GM21619 (cell line): ENCODE measurements around the gene NCAM2.

Source experiments
- ATAC-seq: cut with Tn5 transposase; IDR thresholded peaks from one replicate; pipeline ENCODE4 v1.9.1; 2021; ENCODE audit not compliant: unreplicated experiment

Gene NCAM2

DNA sequence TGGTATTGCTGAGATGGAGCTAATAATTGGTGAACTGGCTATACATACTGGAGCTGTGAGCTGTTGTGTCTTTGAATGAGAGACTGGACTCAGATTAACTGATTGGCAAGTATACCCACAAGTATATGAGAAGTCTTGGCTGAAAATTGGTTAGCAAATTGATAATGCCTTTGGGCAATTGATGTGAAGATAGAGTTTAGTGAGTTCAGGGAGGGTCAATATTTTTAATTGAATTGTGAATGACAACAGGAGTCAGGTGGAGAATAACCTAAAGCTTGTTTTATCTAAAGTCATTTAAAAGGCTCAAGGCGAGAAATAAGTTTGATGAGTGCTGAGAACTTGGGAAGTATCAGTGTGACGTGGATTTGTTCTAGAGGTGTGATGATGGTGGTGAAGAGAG, 27.5 kb downstream of the NCAM2 start:
- ATAC-seq, result no peak

DNA sequence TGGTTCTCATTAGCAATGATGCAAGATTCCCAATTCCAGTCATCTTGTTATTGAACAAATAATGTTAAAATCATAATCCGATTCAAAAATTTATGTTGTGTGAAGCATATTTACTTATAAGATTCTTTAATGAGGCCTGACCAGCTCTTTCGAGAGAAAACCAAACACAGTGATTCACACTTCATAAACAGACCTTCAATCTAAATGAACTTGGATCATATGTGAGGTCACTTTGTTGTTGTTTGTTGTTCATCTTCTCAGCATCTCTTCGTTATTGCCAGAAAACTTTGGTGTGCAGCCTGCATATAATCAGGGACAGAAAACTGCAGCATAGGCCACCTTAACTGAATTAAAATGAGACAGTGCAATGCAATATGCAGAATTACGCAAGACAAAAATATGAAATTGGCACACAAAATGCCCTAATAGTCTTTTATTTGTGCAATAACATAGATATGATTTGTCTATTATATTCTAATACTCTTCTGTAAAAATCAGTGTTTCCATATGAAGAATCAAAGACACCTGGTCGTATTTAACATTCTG, 30.1 kb downstream of the NCAM2 start:
- no peak for ATAC-seq

DNA sequence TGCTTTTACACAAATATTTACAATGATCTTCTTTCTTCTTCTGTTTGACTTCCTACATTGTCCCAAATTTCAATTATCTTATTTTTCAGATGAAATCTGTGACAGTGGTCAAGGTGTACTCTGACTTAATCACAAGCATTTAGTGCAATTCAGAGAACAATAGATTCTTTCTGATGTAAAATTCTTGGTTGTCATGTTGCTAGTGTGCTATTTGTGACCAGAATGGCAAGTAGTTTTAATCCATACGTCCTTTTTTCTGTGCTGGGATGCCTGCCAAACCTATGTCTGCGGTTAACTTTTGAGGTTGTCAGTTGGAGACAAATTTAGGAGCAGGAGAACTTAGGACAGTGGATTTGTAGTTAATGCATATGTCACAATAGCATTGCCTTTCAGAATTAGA, 31.0 kb downstream of the NCAM2 start:
- ATAC-seq, result no peak

DNA sequence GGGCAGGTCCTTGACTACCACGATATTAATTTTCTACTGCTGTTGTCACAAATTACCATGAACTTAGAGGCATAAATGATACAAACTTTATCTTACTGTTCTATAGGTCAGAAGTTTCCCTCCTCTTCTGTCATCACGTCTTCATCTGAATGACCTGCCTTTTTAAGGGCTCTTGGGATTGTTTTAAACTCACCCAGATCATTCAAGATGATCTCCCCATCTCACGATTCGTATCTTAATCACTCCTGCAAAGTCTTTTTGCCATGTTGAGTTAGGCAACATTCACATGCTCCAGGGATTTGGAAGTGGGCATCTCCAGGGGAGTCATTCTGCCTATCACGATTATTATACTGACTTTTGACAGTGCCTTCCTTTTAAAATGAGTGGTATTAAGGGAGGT, 32.1 kb downstream of the NCAM2 start:
- no peak for ATAC-seq

DNA sequence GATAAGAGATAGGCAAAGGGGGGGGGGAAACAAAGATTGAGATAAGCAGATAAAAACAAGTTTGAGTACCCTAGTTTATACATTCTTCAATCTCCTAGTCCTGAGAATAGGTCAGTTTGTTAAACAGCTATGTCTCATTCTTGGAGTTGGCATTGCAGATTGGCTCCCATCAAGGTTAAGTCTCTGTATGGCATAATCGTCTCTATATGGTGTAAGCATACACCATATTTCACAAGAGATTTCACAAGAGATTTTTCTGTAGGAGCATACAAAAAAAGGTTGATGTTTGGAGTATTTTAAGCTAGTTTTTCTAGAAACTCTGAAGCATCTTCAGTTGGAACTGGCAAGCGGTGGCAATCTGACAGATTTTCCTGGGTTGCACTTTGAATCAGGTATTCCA, 35.8 kb downstream of the NCAM2 start:
- ATAC-seq, result no peak

DNA sequence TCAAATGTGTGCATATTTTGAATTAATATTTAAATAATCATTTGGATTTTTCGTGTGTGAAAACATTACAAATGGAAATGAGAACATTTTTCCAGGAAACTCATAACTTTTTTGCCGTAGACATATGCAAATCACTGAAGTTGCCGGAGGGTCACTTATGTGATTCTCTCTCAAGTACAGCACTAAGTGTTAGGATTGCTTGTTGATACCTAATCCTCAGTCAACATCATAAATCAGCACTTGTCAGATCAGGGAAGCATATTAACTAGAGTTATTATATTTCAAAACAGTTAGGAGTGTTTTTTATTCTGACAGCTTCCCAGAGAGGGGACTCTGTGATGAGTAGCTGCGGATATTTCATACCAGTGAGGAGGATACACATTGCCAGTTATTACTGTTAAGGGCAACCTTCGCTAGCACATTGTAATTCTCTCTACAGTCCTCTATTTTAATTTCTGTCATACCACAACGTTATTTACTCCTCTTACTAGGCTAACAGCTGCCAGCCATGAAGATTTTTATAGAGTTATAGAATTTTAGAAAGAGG, 41.5 kb downstream of the NCAM2 start:
- ATAC-seq, result no peak

DNA sequence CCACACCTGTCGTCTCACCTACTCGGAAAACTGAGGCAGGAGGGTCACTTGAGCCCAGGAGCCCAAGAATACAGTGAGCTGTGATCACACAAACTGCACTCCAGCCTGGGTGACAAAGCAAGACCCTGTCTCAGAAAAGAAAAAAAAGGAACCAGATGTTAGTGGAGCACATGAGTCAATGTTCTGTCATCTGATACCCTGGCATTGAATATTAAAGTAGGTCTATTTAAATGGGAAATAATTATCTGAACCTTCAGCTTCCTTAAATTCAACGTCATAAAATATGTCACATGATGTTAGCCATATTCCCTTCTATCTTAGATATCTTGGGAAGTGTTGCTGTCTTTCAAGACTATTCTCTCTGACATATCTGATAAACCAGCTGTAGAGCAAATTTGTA, 47.3 kb downstream of the NCAM2 start:
- no peak for ATAC-seq

DNA sequence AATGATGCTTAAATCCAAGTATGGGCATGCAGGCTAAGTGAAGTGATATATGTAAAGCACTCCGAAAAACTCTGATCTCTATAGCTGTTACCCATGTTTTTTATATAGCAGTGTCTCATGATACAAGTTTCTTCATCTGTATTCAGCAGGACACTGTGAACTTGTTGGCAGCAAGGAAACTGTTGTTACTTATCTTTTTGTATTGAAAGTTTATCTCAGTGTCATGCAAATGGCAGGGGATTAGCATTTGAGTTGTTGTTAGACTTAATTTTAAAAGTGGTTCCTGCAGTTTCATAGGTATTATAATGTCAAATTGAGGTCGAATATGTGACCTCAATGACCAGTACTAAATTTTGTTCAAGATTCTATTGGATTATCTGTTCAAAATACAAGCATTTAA, 47.9 kb downstream of the NCAM2 start:
- ATAC-seq, result no peak

DNA sequence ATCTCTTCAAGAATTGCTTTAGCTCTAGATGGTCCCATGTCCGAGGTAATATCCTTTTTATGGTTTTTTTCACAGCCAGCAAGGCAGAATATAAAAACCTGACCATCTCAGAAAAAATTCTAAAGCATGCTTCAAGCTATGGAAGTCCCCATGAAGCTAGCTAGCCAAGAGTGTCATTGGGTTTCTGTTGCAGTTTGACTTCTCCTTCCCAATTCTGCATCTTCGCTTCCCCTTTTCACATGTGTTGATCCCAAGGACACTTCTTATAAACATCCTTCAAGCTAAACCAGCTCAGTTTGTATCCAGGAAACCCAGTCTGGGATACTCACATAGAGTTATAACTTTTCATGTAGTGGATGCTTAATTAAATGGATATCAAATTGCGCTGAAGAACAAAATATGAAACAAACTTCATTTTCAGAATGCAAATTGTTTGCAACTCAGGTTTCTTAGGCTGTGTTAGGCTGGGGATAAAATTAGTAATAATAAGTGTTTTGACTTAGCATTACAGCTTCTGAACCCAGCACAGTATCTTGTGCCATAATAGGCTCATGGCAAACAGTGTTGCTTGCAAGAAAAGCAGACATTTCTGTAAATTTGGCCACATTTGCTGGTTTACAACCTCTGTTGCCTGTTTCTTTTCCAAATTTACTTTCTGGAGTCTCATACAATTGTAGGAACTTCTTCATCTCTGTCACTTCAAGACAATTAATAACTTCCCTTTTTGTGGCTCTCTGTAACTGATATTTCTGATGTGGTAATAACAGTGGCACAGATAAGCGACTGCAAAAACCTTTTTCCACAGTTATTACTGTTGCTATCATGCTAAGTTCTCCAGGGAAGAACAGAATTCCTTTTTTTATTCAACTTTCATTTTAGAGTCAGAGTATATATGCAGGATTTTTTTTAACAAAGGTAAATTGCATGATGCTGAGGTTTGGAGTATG, 53.2 kb downstream of the NCAM2 start:
- no peak for ATAC-seq

DNA sequence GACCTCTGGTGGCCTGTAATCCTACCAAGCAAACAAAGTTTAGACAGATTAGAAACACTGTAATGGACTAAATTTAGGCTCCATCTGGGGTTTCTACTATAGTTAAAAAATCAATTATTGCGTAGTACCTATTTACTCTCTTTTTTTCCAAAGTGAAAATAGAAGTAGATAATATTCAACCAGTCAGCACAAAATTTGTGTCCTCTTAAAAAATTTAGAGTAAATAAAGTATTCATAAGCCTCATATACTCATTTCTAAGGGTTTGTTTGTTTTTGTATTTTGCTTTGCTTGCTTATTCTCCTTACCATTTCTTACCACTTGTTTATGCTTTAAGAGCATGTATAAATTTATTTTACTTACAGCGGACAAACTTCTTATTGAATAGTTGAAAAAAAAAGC, 54.5 kb downstream of the NCAM2 start:
- ATAC-seq, result no peak

DNA sequence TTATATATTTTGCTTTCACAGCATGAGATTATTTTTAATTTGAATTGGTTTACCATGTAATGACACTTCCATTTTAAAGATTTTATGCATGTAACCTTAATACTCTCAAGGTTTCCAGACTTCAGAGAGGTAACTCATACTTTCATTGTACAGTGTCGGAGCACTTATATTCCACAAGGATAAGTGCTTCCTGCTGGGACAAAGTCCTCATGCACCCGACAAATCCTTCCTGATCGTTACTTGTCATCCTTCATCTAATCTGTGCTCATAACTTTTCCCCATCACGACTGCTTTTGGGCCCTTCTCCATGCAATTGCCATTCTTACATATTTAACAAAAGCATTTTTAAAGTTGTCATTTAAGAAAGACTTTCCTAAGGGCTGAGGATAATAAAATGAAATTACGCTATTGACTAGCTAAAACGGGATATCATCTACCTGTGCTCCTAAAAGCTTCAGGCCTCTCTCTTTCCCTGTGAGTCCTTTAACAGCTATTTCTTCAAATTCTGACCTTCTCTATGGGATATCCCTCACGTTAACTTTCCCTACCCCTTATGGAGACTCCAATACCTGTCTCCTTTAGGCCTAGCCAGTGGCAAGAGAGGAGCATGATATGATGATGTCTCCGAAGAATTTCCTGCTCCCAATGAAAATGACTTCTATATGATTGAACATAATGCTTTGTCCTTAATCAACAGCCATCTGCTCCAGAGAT, 59.3 kb downstream of the NCAM2 start:
- no peak for ATAC-seq

DNA sequence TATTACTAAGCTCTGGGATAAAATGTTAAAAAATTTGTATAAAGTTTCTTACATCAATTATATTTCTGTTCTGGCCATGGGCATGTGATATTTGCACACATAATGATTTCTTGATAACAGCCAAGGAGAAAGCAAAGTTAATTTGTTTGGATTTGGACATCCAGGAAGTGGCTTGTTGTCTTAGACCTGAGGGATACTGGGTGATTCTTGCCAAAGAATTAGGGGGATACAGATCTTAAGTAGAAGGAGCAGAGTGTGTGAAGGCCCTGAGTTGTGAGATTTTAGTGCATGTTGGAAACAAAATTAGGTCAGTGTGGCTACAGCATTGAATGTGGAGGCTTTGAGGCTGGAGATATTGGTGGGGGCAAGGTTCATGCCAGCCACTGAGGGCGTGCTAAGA, 65.6 kb downstream of the NCAM2 start:
- no peak for ATAC-seq

DNA sequence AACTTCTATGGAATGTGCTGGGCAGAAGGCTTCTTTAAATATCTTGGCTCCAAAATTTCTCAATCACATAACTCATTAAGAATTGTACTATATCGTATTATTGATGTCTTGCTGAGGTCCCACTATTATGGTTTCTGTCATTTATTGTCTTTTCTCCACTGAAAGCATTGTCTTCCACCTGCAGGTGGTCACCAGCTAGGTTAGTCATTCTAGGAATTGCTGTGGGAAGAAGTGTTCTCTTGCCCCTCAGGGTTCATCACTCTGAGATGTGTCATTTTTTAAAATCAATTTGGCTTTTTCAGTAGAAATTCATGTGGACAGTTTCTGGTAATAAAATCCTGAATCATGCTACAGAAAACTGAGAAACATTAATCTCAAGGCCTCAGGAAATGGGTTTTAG, 66.1 kb downstream of the NCAM2 start:
- ATAC-seq, result no peak

DNA sequence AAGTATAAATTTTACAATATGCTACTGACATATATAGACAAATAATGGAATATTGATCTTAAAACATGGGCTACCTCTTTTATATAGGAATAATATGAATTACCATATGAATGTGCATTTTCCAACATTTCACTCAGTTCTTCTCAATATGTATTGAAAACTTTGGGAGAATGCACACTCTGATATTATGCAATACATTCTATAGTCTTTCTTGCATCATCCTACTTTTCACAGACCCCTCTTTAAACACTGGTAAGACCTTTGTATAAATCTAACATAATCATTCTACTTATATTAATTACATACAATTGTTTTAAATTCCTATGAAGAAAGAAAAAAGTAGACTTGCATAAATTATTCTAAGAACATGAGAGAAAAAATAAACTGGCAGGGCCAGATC, 69.2 kb downstream of the NCAM2 start:
- ATAC-seq, result no peak

DNA sequence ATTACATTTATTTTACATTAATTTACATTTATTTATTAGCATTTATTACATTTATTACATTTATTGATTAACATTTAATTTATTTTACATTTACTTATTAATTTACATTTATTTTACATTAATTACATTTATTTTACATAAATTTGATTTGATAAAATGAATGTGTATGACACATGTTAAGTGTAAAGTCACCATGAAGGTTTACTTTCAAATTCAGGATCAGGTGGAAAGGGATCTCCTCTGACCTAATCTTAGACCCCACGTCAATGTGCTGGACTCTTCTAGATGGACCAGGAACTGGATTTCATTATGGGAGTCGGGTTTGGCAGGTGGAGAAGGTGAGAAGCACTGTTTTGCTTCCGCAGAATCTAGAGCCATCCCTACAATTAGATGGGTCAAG, 76.1 kb downstream of the NCAM2 start:
- ATAC-seq, result no peak

DNA sequence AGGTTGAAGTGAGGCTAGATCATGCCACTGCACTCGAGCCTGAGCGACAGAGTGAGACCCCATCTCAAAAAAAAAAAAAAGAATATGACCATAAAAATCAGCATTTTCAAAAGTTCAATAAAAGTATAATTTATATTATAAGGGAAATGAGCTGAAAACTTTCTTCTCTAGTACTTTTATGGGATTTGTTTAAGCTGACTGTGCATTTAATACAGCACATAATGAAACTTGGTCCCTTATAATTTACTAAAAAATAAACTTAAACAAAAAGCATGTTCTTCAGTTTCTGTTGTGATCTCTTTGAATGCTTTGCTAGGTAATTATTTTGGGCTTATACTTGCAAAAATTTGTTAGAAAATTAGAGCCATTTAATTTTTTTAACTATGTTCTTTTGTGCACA, 77.8 kb downstream of the NCAM2 start:
- no peak for ATAC-seq

DNA sequence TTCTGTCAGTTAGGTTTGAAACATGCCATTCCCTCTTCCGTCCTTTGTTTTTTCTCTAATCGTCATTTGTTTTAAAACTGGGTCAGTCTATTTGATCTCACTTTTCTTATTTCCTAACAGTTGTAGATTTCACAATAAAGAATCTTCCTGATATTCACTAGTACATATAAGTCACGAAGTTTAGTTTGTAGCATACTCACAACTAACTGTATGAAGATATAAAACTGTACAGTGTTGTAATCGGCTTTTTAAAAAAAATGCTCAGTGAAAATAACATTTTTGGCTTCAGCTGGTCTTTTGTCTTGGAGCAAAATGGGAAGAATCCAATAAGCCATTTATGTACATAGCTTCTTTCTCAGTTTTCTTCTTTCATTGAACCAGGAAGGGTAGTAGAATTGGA, 78.3 kb downstream of the NCAM2 start:
- no peak for ATAC-seq

DNA sequence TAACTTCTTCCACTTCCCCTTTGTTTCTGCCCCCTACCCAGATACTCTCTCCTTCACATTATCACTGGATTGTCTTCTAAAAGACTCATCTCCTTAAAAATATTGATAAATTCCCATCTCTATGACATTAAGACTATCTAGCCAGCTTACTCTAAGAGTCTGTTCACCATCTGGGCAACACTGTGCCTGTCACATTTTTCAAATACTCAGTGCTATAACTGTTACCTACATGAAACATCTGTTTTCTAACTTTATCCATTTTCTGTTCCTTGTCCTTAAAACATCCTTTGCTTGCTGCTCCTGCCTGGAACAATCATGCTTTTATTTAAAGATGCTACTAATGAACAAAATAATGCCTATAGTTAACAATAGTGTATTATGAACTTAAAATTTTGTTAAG, 81.4 kb downstream of the NCAM2 start:
- no peak for ATAC-seq

DNA sequence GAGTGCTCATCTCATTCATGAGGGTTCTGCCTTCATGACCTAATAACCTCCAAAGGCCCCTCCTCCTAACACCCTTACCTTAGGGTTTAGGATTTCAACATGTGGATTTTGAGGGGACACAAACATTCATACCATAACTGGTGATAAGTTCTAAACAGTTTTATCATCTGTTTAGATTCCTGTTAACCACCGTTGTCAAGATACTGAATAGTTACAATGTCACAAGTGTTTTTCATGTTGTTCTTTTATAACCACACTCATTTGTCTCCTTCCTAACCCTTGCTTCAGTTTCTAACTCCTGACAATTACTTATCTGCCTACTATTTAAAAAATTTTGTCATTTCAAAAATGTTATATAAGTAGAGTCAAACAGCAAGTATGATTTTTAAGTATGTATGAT, 86.0 kb downstream of the NCAM2 start:
- ATAC-seq, result no peak

DNA sequence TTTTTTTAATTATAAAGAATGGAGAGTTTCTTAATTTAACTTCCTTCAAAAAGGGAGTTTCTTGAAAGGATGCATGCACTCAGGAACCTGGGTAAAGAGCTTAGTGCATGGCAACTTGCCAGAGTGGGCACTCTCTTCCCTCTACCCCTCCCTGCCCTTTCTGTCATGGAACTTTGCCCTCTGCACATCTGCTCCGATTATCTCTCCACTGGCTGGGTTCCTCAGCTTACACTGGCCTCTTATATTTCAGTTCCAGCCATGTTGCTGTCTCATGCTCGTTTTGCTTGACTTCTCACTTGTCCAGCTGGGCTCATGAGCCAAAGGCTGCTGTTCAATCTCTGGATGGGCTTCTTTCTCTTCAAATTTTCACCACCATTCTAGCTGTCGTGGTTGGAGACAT, 87.0 kb downstream of the NCAM2 start:
- no peak for ATAC-seq

DNA sequence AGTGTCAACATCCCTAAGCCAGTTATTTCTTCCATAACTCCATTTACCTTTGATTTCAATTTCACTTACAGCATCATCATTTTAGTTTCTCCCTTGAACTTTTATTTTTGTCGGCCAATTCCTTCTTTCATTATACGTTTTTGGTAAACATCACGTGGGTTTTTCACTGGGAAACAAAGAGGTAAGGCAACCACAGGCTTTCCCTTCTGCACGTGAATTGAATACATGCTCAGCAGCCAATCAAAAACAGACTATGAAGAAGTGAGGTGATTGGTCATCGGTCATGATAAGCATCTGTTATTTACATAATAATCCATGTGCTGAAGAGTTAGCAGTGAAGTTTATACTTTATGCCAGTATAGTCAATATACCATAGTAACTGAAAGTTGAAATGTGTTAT, 98.7 kb downstream of the NCAM2 start:
- no peak for ATAC-seq

DNA sequence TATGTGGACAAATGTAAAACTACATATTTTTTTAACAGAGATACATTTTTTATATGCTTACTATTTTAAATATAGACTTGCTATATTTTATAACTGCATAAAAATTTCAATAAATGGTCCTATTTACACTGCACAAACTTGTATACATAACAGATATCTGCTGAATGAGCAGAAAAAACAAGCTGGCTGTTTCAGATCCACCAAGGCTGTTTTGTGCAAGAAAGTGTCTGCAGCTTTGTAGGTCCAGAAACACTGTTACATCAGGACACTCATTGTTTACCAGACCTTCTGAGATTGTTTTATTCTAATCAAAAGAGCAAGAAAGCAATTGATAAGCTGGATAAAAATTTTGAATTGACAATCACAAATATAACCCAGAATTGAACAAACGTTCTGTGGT, 99.3 kb downstream of the NCAM2 start:
- no peak for ATAC-seq
